Transverse colon (tissue), 4 donors: Measurements from ENCODE around the gene CCDC148. TPM values are rescaled to one million over a fixed set of nuclear protein-coding genes. Genes with fewer than 3 reads are reported as not detected.
"Not testable (repeated sequence)": the region's sequence is repeated elsewhere in the genome, so short reads cannot be mapped to it uniquely, and the experiment has no call there.

Experiments used
- DNase-seq: peaks from one replicate; pipeline ENCODE4 v3.0.0-alpha.2; 2019
- H3K27ac ChIP-seq, 4 donors: fragments of 200-600 bp; sonication (generic); 2 replicates each; pipeline ENCODE4 v1.5.1; 2016 to 2018; ENCODE audit warnings: inconsistent platforms in 4 of 4
- H3K27me3 ChIP-seq: fragments of 200-600 bp; sonication (generic); 2 replicates; pipeline ENCODE4 v1.5.1; 2017; ENCODE audit warnings: inconsistent platforms
- H3K36me3 ChIP-seq, 4 donors: fragments of 200-600 bp; sonication (generic); 2 replicates each; pipeline ENCODE4 v1.5.1; 2017 to 2019; ENCODE audit warnings: inconsistent platforms in 4 of 4
- H3K4me1 ChIP-seq, 4 donors: fragments of 200-600 bp; sonication (generic); 2 replicates each; pipeline ENCODE4 v1.5.1; 2017 to 2020; ENCODE audit warnings: inconsistent platforms in 4 of 4
- H3K4me3 ChIP-seq, 4 donors: fragments of 200-600 bp; sonication (generic); 1 replicate in 1 of 4; 2 replicates in 3 of 4; pipeline versions ENCODE4 v1.5.1 to v1.6.1; 2017 to 2019; ENCODE audit warnings: inconsistent platforms in 4 of 4
- H3K9me3 ChIP-seq, 2 donors: fragments of 200-600 bp; sonication (generic); 2 replicates each; pipeline ENCODE4 v1.5.1; 2017 to 2019; ENCODE audit warnings: inconsistent platforms in 2 of 2
- EP300 ChIP-seq: sonication (generic); formaldehyde crosslinking; IDR thresholded peaks from one replicate; pipeline ENCODE4 v1.6.1; 2017; ENCODE audit warnings: antibody characterized with exemption, low read depth
- POLR2A ChIP-seq: fragments of 450-650 bp; IDR thresholded peaks from one replicate; pipeline ENCODE4 v1.6.1; 2016; ENCODE audit warnings: antibody characterized with exemption, mild to moderate bottlenecking, moderate library complexity
- POLR2AphosphoS5 ChIP-seq, 3 donors: sonication (generic); formaldehyde crosslinking; IDR thresholded peaks; one replicate each; pipeline ENCODE4 v1.6.1; 2016; ENCODE audit warnings: antibody characterized with exemption in 3 of 3
- WGBS, 2 donors: methylation state at CpG; one replicate each; pipeline ENCODE4 v1.1.5; 2018; ENCODE audit warnings: low coverage in 1 of 2; 5-methylcytosine and 5-hydroxymethylcytosine counted together
- in situ Hi-C, 4 donors: fragments of 200-750 bp; cut with MboI; loops; one replicate each; pipeline versions ENCODE4 v1.15.0 to v1.15.1; 2017; ENCODE audit warnings: low sequenced_read_pairs in 3 of 4, low pct_ligation_motif_present in 1 of 4, low pct_unique_long_range_greater_than_20kb in 1 of 4
- intact Hi-C: fragments of 100-400 bp; cut with DNase I; formaldehyde crosslinking; loops from one replicate; pipeline ENCODE4 v1.15.1; 2023; ENCODE audit warnings: low total_unique reads
- total RNA-seq, 4 donors: library from RNA; depleted of rRNA; stranded (reverse); fragments of >200 nt; gene quantifications; one replicate each; pipeline ENCODE4 v1.1.0, GENCODE V29; 2016
- TF ChIP-seq, protein P1 (sequence below), 5 experiments: fragments of 200-600 bp in 3 of 5; fragments of 450-650 bp in 2 of 5; sonication (generic) in 3 of 5; IDR thresholded peaks; 1 replicate in 2 of 5; 2 replicates in 3 of 5; pipeline ENCODE4 v1.5.1; 2016 to 2017; ENCODE audit warnings: antibody characterized with exemption in 5 of 5, inconsistent platforms in 3 of 5, mild to moderate bottlenecking in 2 of 5, moderate library complexity in 1 of 5

CCDC148 gene
- total RNA-seq, 4 donors from 2014 or later, result 0.48 TPM; not detected in 3

- TF ChIP-seq EP300, result no peak
- no peak for TF ChIP-seq POLR2A
- TF ChIP-seq, protein P1, sequence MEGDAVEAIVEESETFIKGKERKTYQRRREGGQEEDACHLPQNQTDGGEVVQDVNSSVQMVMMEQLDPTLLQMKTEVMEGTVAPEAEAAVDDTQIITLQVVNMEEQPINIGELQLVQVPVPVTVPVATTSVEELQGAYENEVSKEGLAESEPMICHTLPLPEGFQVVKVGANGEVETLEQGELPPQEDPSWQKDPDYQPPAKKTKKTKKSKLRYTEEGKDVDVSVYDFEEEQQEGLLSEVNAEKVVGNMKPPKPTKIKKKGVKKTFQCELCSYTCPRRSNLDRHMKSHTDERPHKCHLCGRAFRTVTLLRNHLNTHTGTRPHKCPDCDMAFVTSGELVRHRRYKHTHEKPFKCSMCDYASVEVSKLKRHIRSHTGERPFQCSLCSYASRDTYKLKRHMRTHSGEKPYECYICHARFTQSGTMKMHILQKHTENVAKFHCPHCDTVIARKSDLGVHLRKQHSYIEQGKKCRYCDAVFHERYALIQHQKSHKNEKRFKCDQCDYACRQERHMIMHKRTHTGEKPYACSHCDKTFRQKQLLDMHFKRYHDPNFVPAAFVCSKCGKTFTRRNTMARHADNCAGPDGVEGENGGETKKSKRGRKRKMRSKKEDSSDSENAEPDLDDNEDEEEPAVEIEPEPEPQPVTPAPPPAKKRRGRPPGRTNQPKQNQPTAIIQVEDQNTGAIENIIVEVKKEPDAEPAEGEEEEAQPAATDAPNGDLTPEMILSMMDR (IDR thresholded peaks at IDR 0.05), result no peak
- TF ChIP-seq POLR2AphosphoS5 (IDR thresholded peaks at IDR 0.05), result no peak
- H3K36me3 ChIP-seq, result no peaks in the 10 kb centered on the region
- WGBS, 2 donors, result 19 to 31% methylated on average over 1 of the region's 1 CpG
- H3K9me3 ChIP-seq, result no peaks in the 10 kb centered on the region
- in situ Hi-C loops (no loop called here), intact Hi-C loops (no loop called here)
- H3K27me3 ChIP-seq, result no peaks in the 10 kb centered on the region
- no peak overlapping the region for H3K4me3 ChIP-seq
- H3K27ac ChIP-seq, result no peak overlapping the region
- no peaks in the 10 kb centered on the region for H3K4me1 ChIP-seq
- no peak for DNase-seq
Measured at GRCh38 chr2:158315000-158315399, 141.6 kb downstream of the CCDC148 start.

DNA sequence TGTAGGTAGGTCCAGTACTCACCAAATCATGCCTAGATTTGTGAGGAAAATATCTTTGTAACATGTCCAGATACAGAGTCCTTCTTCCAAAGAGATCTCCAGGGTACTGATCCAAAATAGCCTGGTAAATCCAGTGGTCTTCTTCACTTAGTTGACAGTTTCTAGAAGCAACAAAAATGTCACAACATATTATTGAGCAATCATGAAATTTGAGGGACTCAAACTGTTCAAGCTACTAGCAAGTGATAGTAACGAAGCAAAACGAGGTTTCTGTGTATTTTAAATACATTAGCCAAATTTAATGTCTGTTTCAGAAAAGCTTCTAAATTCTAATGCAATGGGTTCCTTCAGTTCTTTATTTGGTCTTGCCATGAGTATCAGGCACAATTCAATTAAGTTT, 142.8 kb downstream of the CCDC148 start:
- no peak for DNase-seq
- no peak for TF ChIP-seq EP300
- TF ChIP-seq POLR2A, result no peak
- TF ChIP-seq, protein P1 (IDR thresholded peaks at IDR 0.05), result no peak
- no peak for TF ChIP-seq POLR2AphosphoS5 (IDR thresholded peaks at IDR 0.05)
- no peak overlapping the region for H3K4me3 ChIP-seq
- in situ Hi-C loops (no loop called here), intact Hi-C loops (no loop called here)
- WGBS, 2 donors, result 73 to 76% methylated on average over 2 of the region's 2 CpGs
- H3K27me3 ChIP-seq, result no peaks in the 10 kb centered on the region
- H3K9me3 ChIP-seq, result no peaks in the 10 kb centered on the region
- no peak overlapping the region for H3K27ac ChIP-seq
- no peaks in the 10 kb centered on the region for H3K4me1 ChIP-seq
- no peaks in the 10 kb centered on the region for H3K36me3 ChIP-seq

- H3K36me3 ChIP-seq, result no peaks in the 10 kb centered on the region
- no peak for DNase-seq
- WGBS, 2 donors, result 76 to 84% methylated on average over 1 of the region's 1 CpG
- H3K27me3 ChIP-seq, result no peaks in the 10 kb centered on the region
- intact Hi-C loops, result no loop called here
- H3K9me3 ChIP-seq, result no peaks in the 10 kb centered on the region
- H3K4me3 ChIP-seq, result no peak overlapping the region
- no peaks in the 10 kb centered on the region for H3K4me1 ChIP-seq
- in situ Hi-C loops, result no loop called here
- TF ChIP-seq POLR2AphosphoS5 (IDR thresholded peaks at IDR 0.05) (no peak), EP300 (no peak), POLR2A (no peak)
- TF ChIP-seq, protein P1 (IDR thresholded peaks at IDR 0.05), result no peak
- H3K27ac ChIP-seq, result no peak overlapping the region
Measured at GRCh38 chr2:158312981-158313380, 143.6 kb downstream of the CCDC148 start.

DNA sequence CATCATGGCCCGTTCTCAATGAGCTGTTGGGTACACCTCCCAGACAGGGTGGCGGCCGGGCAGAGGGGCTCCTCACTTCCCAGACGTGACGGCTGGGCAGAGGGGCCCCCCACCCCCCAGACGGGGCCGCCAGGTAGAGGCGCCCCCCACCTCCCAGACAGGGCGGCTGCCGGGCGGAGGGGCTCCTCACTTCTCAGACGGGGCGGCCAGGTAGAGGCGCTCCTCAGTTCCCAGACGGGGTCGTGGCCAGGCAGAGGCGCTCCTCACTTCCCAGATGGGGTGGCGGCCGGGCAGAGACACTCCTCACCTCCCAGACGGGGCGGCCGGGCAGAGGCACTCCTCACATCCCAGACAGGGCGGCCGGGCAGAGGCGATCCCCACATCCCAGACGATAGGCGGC, 146.1 kb downstream of the CCDC148 start:
- DNase-seq, H3K27me3 ChIP-seq, H3K27ac ChIP-seq, H3K4me3 ChIP-seq, H3K36me3 ChIP-seq, H3K4me1 ChIP-seq, in situ Hi-C loops, intact Hi-C loops, H3K9me3 ChIP-seq: not testable (repeated sequence)
- 95% methylated on average over 13 of the region's 27 CpGs; no CpG with 5 or more reads in 1 of the 2 donors for WGBS, 2 donors

DNA sequence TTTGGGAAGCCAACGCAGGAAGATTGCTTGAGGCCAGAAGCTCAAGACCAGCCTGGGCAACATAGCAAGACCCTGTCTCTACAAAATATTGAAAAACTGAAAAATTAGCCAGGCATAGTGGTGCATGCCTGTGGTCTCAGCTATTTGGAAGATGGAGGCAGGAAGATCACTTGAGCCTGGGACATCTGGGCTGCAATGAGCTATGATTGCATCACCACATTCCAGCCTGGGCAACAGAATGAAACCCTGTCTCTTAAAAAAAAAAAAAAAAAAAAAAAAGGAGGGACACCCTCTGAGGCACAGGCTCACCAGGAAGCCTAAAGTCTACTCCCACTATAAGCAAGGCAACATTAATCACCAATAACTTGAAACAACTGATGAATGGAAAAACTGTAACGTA, 151.1 kb downstream of the CCDC148 start:
- WGBS, 2 donors, result 92 to 93% methylated on average over 2 of the region's 2 CpGs
- intact Hi-C loops (no loop called here), in situ Hi-C loops (no loop called here)

More for the DNA sequence above, 151.1 kb downstream of the CCDC148 start:
- DNase-seq, result no peak
- Histone ChIP-seq H3K4me3 (no peak overlapping the region), H3K27me3 (no peaks in the 10 kb centered on the region), H3K27ac (no peak overlapping the region), H3K9me3 (no peaks in the 10 kb centered on the region), H3K36me3 (no peaks in the 10 kb centered on the region), H3K4me1 (no peaks in the 10 kb centered on the region)
- no peak for TF ChIP-seq POLR2A
- TF ChIP-seq EP300, result no peak
- no peak for TF ChIP-seq POLR2AphosphoS5 (IDR thresholded peaks at IDR 0.05)
- TF ChIP-seq, protein P1 (IDR thresholded peaks at IDR 0.05), result no peak
